Stimulated activated CD8-positive, alpha-beta memory T cell treated with anti-CD3 and anti-CD28 coated beads, Interleukin-15, amount 100 ng/mL, for 4 hours (primary cell): ENCODE results near the gene TRIM37.
"Not testable (repeated sequence)": the region's sequence is repeated elsewhere in the genome, so short reads cannot be mapped to it uniquely, and the experiment has no call there.

Experiments
- DNase-seq, 2 donors: peaks; one replicate each; pipeline ENCODE4 v3.0.0-alpha.2; 2020; ENCODE audit warnings: low read depth in 2 of 2

Gene TRIM37

GRCh38 chr17:58991718-58992331, 114.9 kb downstream of the TRIM37 start:
- DNase-seq = no peak

GRCh38 chr17:58989629-58990028, 117.1 kb downstream of the TRIM37 start:
- no peak for DNase-seq

- no peak for DNase-seq
Observed at GRCh38 chr17:58985971-58986370, 120.7 kb downstream of the TRIM37 start.

DNA sequence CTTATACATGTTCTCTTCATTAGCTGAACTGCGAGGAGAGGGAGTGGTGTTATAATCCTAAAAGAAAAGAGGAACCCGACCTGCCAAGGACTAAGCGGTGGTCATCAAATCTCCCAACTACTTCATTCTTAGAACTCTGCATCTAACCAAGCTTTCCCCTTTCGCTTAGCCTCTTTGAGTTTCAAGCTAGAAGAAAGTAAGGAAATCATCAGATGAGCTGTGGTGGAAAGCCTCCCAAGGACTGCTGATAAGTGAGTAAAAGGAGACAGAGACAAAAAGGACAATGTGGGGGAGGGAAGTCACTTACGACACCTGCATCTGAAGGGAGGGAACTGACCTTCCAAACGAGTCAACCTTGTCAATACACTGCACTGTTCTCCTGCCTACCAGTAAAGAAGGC, 121.3 kb downstream of the TRIM37 start:
- no peak for DNase-seq

DNA sequence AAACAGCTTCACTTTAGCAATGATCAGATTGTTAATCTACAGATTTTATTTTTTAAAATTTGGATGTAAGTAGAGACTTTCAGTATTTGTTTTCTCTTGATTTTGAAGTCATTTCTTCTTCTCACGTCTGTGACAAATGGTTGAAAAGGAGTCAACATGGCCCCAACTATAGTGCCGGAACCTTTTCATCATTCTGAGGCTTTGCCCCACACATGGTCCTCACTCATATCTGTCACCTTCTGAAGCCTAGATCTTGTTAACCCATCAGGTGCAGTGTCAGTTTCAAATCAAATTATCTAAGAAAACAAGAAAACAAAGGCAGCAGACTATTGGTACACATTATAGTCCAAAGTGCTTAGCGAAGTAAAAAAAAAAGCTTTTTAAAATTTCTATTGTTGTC, 124.1 kb downstream of the TRIM37 start:
- DNase-seq = no peak

DNA sequence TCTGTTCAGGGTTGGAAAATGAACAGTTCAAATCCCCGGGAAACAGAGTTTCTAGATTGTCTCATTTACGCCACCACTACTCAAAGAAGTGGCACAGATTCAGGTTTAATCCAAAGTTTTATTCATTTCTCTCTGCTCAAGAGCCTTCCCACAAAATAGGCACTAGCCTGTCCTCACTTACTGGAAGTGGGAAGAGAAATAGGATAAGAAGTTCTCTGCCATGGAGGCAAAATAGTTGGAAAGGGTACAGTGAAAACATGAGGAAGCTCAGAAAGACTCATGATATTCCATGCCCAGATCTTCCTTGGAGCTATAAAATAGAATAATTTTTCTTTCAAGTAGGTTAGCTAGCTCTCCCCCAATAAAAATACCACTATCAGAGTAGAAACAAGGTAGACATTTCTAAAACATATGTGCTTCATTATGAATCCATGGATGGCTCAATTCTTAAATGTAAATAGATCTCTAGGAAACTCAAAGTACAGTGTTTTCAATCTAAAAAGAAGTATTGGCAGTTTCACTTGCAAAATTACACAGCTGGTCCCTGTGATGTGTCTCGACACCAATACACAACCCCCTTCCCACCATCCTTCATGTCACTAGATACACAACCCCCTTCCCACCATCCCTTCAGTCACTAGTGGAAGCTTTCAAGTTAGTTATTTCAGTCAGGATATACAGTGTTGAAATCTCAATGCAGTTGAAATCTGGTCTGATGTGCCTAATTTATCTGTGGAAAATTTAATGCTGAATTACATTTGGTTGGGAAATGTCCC, 125.8 kb downstream of the TRIM37 start:
- DNase-seq = no peak

DNA sequence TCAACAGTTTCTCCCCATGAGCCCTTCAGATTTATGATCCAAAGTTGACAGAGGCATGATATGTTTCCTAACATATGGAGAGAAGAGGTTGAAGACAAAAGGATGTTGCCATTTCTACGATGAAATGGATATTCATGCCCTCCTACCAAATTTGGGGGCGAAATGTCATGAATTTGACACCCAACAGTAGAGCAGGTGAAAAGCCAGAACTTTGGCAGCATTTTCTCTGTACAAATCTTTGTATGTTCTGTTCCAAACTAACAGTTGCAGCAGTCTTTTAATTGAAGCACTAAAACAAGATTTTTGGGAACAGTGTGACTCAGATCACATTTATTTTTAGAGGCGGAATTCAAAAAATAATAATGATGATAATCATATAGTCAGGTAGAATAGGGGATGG, 130.1 kb downstream of the TRIM37 start:
- no peak for DNase-seq

- DNase-seq = no peak
Observed at GRCh38 chr17:58974354-58974753, 132.3 kb downstream of the TRIM37 start.

DNA sequence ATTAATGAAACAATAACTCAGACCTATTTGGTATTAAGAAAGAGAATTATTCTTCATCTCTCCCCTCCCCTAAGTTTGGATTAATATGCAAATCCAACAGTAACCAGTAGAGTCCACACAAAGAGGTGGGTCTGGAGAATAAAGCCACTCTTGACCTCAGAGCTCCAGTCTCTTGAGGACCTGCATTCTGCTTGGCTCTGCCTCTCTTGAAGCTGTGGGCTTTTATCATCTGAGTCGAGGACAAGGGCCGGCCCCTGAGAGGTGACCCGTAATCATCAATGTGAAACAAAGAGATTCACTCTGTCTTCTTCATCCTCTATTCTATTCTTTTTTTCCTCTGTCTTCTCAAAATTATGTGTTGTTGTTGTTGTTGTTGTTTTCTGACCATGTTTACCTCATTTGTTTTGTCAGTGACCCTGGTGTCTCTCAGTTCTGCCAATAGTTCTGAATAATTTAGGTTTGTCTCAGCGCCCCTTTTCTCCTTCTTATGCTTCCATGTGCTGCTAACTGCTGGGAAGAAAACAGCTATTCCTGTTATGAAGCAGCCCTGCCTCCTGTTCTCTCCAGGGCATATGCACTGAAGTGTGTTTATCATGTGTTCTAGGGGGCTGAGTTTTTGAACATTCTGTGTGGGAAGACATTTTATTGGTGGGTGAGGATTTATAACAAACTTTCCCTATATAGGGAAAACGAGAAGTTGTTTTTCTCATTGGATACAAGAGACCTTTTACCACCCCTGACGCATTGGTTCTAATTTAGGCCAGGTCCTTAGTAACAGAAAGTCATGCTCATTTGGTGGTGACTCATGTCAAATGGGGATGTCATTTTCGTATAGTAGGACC, 135.8 kb downstream of the TRIM37 start:
- DNase-seq = no peak

- DNase-seq = no peak
Observed at GRCh38 chr17:58969612-58970011, 137.1 kb downstream of the TRIM37 start.

GRCh38 chr17:58969156-58969555, 137.5 kb downstream of the TRIM37 start:
- no peak for DNase-seq

DNA sequence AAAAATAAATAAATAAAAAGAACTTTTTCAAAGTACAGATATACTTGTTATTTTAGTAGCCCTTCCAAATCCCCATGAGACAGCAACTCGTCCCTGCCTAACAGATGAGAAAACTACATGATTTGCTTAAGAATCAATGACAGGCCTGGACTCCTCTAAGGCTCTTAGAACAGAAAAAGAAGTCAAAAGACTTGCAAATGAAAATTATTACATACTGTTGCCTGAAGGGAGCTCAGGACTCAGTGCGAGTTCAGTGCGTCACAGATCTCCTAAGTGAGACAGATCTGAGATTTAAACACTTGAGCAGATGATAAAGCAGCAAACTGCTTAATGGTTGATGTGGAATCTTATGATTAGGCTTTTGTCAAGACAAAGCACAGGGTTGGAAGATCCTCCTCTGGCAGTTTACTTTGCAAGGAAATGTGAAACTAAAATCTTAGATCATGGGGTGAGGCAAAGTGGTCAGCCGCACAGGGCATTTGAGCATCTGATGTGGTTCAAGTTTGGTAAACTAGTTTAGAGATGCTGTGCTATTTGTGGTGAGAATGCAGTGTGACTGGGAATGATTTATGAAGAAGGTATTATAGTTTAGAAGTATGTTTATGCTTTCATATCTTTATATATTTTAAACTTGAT, 138.1 kb downstream of the TRIM37 start:
- DNase-seq = no peak

DNA sequence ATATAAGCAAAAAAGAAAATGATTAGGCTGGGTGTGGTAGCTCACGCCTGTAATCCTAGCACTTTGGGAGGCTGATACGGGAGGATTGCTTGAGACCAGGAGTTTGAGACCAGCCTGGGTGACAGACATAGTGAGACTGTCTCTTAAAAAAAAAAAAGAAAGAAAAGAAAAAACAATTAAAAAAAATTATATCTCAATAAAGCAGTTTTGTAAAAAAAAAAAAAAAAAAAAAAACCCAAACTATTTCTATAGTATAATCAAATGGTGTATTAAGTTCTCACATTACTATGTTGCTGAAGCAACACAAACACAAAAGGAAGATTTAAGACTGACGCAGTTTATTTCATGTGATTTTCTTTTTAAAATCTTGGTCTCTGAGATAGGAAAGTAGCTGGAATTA, 140.5 kb downstream of the TRIM37 start:
- no peak for DNase-seq

- no peak for DNase-seq
Observed at GRCh38 chr17:58965221-58965620, 141.5 kb downstream of the TRIM37 start.

GRCh38 chr17:58960068-58960467, 146.6 kb downstream of the TRIM37 start:
- no peak for DNase-seq

GRCh38 chr17:58957725-58958073, 149.0 kb downstream of the TRIM37 start:
- not testable (repeated sequence) for DNase-seq

GRCh38 chr17:58956997-58957724, 149.5 kb downstream of the TRIM37 start:
- DNase-seq = no peak

GRCh38 chr17:58954358-58954757, 152.3 kb downstream of the TRIM37 start:
- DNase-seq = not testable (repeated sequence)

GRCh38 chr17:58947824-58948223, 158.9 kb downstream of the TRIM37 start:
- DNase-seq = no peak

DNA sequence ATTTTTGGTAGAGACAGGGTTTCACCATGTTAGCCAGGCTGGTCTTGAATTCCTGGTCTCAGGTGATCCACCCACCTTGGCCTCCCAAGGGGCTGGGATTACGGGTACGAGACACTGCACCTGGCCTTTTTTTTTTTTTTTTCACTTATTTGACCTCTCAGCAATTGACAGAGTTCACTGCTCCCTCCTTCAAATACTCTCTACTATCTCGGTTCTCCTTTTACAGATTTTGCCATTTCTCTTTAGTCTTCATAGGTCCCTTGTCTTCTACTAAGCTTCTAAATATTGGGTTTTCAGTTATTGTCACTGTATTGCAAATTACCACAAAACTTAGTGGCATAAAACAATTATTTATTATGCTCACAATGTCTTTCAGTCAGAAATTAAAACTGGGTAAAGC, 159.3 kb downstream of the TRIM37 start:
- DNase-seq = no peak

DNA sequence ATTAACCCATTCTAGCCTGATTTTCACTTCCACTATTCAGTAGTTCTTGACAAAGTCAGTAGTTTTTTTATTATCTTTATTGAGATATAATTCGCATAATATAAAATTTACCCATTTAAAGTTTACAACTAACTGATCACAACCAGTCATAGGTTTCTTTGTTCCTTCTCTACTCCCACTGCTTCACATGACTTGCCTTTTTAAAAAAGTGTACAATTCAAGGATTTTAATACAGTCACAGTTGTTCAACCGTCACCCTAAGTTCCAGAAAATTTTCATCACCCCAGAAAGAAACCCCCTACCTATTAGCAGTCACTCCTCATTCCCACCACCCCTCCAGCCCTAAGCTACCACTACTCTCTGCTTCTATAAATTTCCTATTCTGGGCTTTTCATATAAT, 162.5 kb downstream of the TRIM37 start:
- DNase-seq = no peak

GRCh38 chr17:58936295-58936694, 170.4 kb downstream of the TRIM37 start:
- no peak for DNase-seq
